AG04450 (cell line): Measurements from ENCODE around the gene SHISA9. TPM values are rescaled to one million over a fixed set of nuclear protein-coding genes. Genes with fewer than 3 reads are reported as not detected.

Source experiments
- CTCF ChIA-PET: fragments of 300-600, 350-600 bp; formaldehyde crosslinking; extraction: SDS; loops from one replicate; lab custom pipeline; 2022; ENCODE audit warnings: antibody characterized with exemption, inconsistent platforms; lab: Charles Lee
- POLR2A ChIA-PET: fragments of 350-600 bp; formaldehyde crosslinking; extraction: SDS; loops from one replicate; lab custom pipeline; 2021; ENCODE audit warnings: antibody characterized with exemption, inconsistent platforms; lab: Yijun Ruan, JAX
- DNase-seq: peaks from one replicate; pipeline ENCODE4 v3.0.0-alpha.2; 2011; ENCODE audit warnings: low read depth, low spot score
- H3K27ac ChIP-seq: one replicate; pipeline ENCODE4 v1.5.1; 2012; ENCODE audit warnings: low read depth, low read length, control low read depth
- H3K27me3 ChIP-seq: one replicate; pipeline ENCODE4 v1.6.0; 2012; ENCODE audit warnings: low read length; ENCODE audit not compliant: control insufficient read depth, insufficient read depth
- H3K4me3 ChIP-seq: 2 replicates; pipeline ENCODE4 v1.5.1; 2011; ENCODE audit warnings: mild to moderate bottlenecking, low read depth, low read length, control low read depth
- H3K9me3 ChIP-seq: 2 replicates; pipeline ENCODE4 v1.5.1; 2012; ENCODE audit warnings: low read length; ENCODE audit not compliant: control insufficient read depth, insufficient read depth
- polyA plus RNA-seq: library from polyadenylated mRNA; depleted of rRNA; stranded (reverse); fragments of >200 nt; gene quantifications from 2 replicates; pipeline ENCODE4 v1.2.3, GENCODE V29; 2011
- TF ChIP-seq, protein P1 (sequence below): IDR thresholded peaks from 2 replicates; pipeline ENCODE4 v1.5.1; 2011; ENCODE audit warnings: low read depth, low read length, control low read depth, inconsistent platforms

The SHISA9 gene
- polyA plus RNA-seq, 1 experiment, result not detected

DNA sequence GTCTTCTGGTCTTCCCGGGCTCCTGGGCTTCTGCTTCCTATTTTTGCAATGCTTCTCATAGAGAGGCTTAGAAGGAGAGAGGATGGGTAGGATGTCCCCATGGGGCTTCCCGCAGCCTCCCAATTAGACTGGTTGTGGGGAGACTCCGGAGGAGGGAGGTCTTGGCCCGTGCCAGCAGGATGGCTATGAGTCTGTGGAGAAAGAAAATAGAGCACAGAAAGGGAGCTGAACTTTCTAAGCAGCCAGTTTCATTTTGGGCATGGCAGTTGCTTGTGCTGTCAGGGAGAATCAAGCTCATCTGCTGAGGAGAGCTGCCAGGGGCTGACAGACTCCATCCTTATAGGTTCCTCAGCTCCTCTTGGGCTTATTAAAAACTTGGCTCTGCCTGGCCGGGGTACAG lies 204.0 kb downstream of the SHISA9 start:
- H3K27ac ChIP-seq, result no peak overlapping the region
- H3K9me3 ChIP-seq, result peaks cover 26% of the 10 kb centered on the region; the same call in 1 of the 2 replicates
- H3K4me3 ChIP-seq, result no peak overlapping the region
- TF ChIP-seq, protein P1, sequence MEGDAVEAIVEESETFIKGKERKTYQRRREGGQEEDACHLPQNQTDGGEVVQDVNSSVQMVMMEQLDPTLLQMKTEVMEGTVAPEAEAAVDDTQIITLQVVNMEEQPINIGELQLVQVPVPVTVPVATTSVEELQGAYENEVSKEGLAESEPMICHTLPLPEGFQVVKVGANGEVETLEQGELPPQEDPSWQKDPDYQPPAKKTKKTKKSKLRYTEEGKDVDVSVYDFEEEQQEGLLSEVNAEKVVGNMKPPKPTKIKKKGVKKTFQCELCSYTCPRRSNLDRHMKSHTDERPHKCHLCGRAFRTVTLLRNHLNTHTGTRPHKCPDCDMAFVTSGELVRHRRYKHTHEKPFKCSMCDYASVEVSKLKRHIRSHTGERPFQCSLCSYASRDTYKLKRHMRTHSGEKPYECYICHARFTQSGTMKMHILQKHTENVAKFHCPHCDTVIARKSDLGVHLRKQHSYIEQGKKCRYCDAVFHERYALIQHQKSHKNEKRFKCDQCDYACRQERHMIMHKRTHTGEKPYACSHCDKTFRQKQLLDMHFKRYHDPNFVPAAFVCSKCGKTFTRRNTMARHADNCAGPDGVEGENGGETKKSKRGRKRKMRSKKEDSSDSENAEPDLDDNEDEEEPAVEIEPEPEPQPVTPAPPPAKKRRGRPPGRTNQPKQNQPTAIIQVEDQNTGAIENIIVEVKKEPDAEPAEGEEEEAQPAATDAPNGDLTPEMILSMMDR, result no peak
- ChIA-PET CTCF (no interaction called here), POLR2A (no interaction called here)
- DNase-seq, result no peak
- no peaks in the 10 kb centered on the region for H3K27me3 ChIP-seq

GRCh38 chr16:13106464-13106863 lies 205.1 kb downstream of the SHISA9 start:
- TF ChIP-seq, protein P1, result no peak
- Histone ChIP-seq H3K27ac (no peak overlapping the region), H3K27me3 (no peaks in the 10 kb centered on the region), H3K9me3 (peaks cover 24% of the 10 kb centered on the region; the same call in 1 of the 2 replicates), H3K4me3 (no peak overlapping the region)
- no peak for DNase-seq
- ChIA-PET CTCF (interaction anchor here (0.7 kb wide), 1 partner anchor 1200 kb away, joined by 3 read pairs; no protein-coding TSS in a partner anchor), POLR2A (no interaction called here)

- no peak overlapping the region for H3K27ac ChIP-seq
- no peak for DNase-seq
- ChIA-PET CTCF (no interaction called here), POLR2A (no interaction called here)
- H3K4me3 ChIP-seq, result no peak overlapping the region
- H3K27me3 ChIP-seq, result no peaks in the 10 kb centered on the region
- TF ChIP-seq, protein P1, result no peak
- H3K9me3 ChIP-seq, result peaks cover 30% of the 10 kb centered on the region; the same call in 1 of the 2 replicates
These were observed 206.7 kb downstream of the SHISA9 start for GRCh38 chr16:13108126-13108525.

- peaks cover 30% of the 10 kb centered on the region for H3K9me3 ChIP-seq
- ChIA-PET CTCF (no interaction called here), POLR2A (no interaction called here)
- TF ChIP-seq, protein P1, result no peak
- H3K27ac ChIP-seq, result no peak overlapping the region
- no peaks in the 10 kb centered on the region for H3K27me3 ChIP-seq
- no peak overlapping the region for H3K4me3 ChIP-seq
- DNase-seq, result no peak
These were observed 207.8 kb downstream of the SHISA9 start for GRCh38 chr16:13109171-13109570.

- ChIA-PET POLR2A (no interaction called here), CTCF (no interaction called here)
- H3K27ac ChIP-seq, result no peak overlapping the region
- DNase-seq, result no peak
- H3K4me3 ChIP-seq, result no peak overlapping the region
- TF ChIP-seq, protein P1, result no peak
- H3K9me3 ChIP-seq, result peaks cover 28% of the 10 kb centered on the region
- no peaks in the 10 kb centered on the region for H3K27me3 ChIP-seq
These were observed 208.9 kb downstream of the SHISA9 start for GRCh38 chr16:13110124-13110796.
